HK-2 (cell line): Measurements from ENCODE around the gene CCNG1.
"Not testable (repeated sequence)": the region's sequence is repeated elsewhere in the genome, so short reads cannot be mapped to it uniquely, and the experiment has no call there.

ENCODE experiments used
- DNase-seq: peaks from one replicate; pipeline ENCODE4 v3.0.0-alpha.2; 2018; ENCODE audit not compliant: unreplicated experiment

Gene CCNG1

GRCh38 chr5:163437309-163438182 is at the start of gene CCNG1:
Gene CCNG1 (plus strand): TSS chr5:163437595. CDS start chr5:163439257, 1,662 bp downstream.
- DNase-seq, result peak; percentile 90

GRCh38 chr5:163395792-163396191 is 41.6 kb upstream of the CCNG1 start:
- DNase-seq, result no peak

- not testable (repeated sequence) for DNase-seq
Measured at GRCh38 chr5:163396818-163397340, 40.5 kb upstream of the CCNG1 start.

GRCh38 chr5:163397354-163397753 is 40.0 kb upstream of the CCNG1 start:
- no peak for DNase-seq

GRCh38 chr5:163399923-163400322 is 37.5 kb upstream of the CCNG1 start:
- no peak for DNase-seq

- DNase-seq, result no peak
Measured at GRCh38 chr5:163401271-163401670, 36.1 kb upstream of the CCNG1 start.

- no peak for DNase-seq
Measured at GRCh38 chr5:163402007-163402406, 35.4 kb upstream of the CCNG1 start.

- no peak for DNase-seq
Measured at GRCh38 chr5:163404364-163405173, 32.8 kb upstream of the CCNG1 start.

- DNase-seq, result no peak
Measured at GRCh38 chr5:163407034-163407655, 30.2 kb upstream of the CCNG1 start.

- peak; percentile 20 for DNase-seq
Measured at GRCh38 chr5:163408311-163408923, 29.0 kb upstream of the CCNG1 start.

GRCh38 chr5:163409384-163409783 is 28.0 kb upstream of the CCNG1 start:
- no peak for DNase-seq

GRCh38 chr5:163410505-163410904 is 26.9 kb upstream of the CCNG1 start:
- DNase-seq, result no peak

- not testable (repeated sequence) for DNase-seq
Measured at GRCh38 chr5:163415673-163416072, 21.7 kb upstream of the CCNG1 start.

- no peak for DNase-seq
Measured at GRCh38 chr5:163424836-163425235, 12.6 kb upstream of the CCNG1 start.

GRCh38 chr5:163426128-163426527 is 11.3 kb upstream of the CCNG1 start:
- DNase-seq, result not testable (repeated sequence)

GRCh38 chr5:163432544-163432943 is 4.9 kb upstream of the CCNG1 start:
- no peak for DNase-seq

- no peak for DNase-seq
Measured at GRCh38 chr5:163433271-163433670, 4.1 kb upstream of the CCNG1 start.

GRCh38 chr5:163434401-163434866 is 3.0 kb upstream of the CCNG1 start:
- peak; percentile 10 for DNase-seq

- no peak for DNase-seq
Measured at GRCh38 chr5:163436515-163436914, 880 bp upstream of the CCNG1 start.

GRCh38 chr5:163437011-163437308 is 435 bp upstream of the CCNG1 start:
- DNase-seq, result no peak

- no peak for DNase-seq
Measured at GRCh38 chr5:163439092-163439425, 1.7 kb downstream of the CCNG1 start.

GRCh38 chr5:163440954-163441353 is 3.6 kb downstream of the CCNG1 start:
- DNase-seq, result no peak
